Measurements from ENCODE around the gene SYNM. TPM values are rescaled to one million over a fixed set of nuclear protein-coding genes. Genes with fewer than 3 reads are reported as not detected.

The SYNM gene
- total RNA-seq, 1 experiment from 2014 or later, result 1.9 TPM

GRCh38 chr15:99085413-99086326 lies 19.2 kb upstream of the SYNM start:
- no CpG with 5 or more reads among the region's 8 CpGs for WGBS (ENCODE audit: extremely low coverage, insufficient read length, low lambda C conversion rate)
- Histone ChIP-seq H4K20me1 (ENCODE audit: control insufficient read depth, insufficient read depth, insufficient read length) (no peaks in the 10 kb centered on the region), H3K4ac (ENCODE audit: low read depth, low read length) (no peak overlapping the region), H4K5ac (ENCODE audit: insufficient read length, low read depth, low read length) (no peak overlapping the region), H2BK5ac (ENCODE audit: insufficient read length, low read length) (no peak overlapping the region), H3K23me2 (ENCODE audit: insufficient read length, low read depth, low read length, poor library complexity, severe bottlenecking) (no peaks in the 10 kb centered on the region), H3K27ac (ENCODE audit: insufficient read length, low read depth, low read length) (no peak overlapping the region), H3K23ac (ENCODE audit: insufficient read length, low read depth, low read length) (no peak overlapping the region), H2AK5ac (ENCODE audit: insufficient read length, low read length) (no peak overlapping the region), H3K9me3 (ENCODE audit: control insufficient read depth, low read depth, low read length) (no peaks in the 10 kb centered on the region), H2BK15ac (ENCODE audit: low read depth, low read length) (no peak overlapping the region), H3K79me2 (ENCODE audit: insufficient read depth, low read length) (no peaks in the 10 kb centered on the region), H3K56ac (ENCODE audit: insufficient read length, low read depth, low read length) (no peak overlapping the region), H3K18ac (ENCODE audit: insufficient read length, low read depth, low read length) (no peak overlapping the region), H3K79me1 (ENCODE audit: insufficient read depth, low read depth, low read length, poor library complexity, severe bottlenecking) (no peaks in the 10 kb centered on the region), H2BK120ac (ENCODE audit: low read depth, low read length, poor library complexity, severe bottlenecking) (no peak overlapping the region), H2AFZ (ENCODE audit: low read length) (no peak overlapping the region), H3K14ac (ENCODE audit: insufficient read depth, low read length) (no peak overlapping the region), H4K91ac (ENCODE audit: insufficient read length, low read depth, low read length) (no peak overlapping the region), H3K27me3 (ENCODE audit: insufficient read depth, low read length) (no peaks in the 10 kb centered on the region), H3K4me2 (ENCODE audit: insufficient read depth, insufficient read length, low read length) (no peak overlapping the region), H3T11ph (ENCODE audit: low read length) (no peak overlapping the region), H2BK20ac (ENCODE audit: low read depth, low read length, poor library complexity, severe bottlenecking) (no peak overlapping the region), H3K9ac (ENCODE audit: extremely low read depth, insufficient read length, low read length) (no peak overlapping the region), H3K4me1 (ENCODE audit: insufficient read depth, low read length) (peaks cover 3% of the 10 kb centered on the region; the same call in 1 of the 2 replicates), H4K8ac (replicated peaks; ENCODE audit: insufficient read length, low read depth, low read length) (no peak overlapping the region), H2BK12ac (ENCODE audit: insufficient read length, low read depth, low read length) (no peak overlapping the region)
- peaks cover 8 to 10% of the 10 kb centered on the region in 2 experiments; a peak in 3 of 5 replicates for H3K9me3 Mint-ChIP-seq
- no peak overlapping the region for H3K4me3 Mint-ChIP-seq
- TF ChIP-seq, protein P1, sequence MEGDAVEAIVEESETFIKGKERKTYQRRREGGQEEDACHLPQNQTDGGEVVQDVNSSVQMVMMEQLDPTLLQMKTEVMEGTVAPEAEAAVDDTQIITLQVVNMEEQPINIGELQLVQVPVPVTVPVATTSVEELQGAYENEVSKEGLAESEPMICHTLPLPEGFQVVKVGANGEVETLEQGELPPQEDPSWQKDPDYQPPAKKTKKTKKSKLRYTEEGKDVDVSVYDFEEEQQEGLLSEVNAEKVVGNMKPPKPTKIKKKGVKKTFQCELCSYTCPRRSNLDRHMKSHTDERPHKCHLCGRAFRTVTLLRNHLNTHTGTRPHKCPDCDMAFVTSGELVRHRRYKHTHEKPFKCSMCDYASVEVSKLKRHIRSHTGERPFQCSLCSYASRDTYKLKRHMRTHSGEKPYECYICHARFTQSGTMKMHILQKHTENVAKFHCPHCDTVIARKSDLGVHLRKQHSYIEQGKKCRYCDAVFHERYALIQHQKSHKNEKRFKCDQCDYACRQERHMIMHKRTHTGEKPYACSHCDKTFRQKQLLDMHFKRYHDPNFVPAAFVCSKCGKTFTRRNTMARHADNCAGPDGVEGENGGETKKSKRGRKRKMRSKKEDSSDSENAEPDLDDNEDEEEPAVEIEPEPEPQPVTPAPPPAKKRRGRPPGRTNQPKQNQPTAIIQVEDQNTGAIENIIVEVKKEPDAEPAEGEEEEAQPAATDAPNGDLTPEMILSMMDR (conservative IDR thresholded peaks at IDR 0.05), result no peak
- no peak for DNase-seq
- peaks cover 12% of the 10 kb centered on the region for H3K27me3 Mint-ChIP-seq (ENCODE audit: low read depth)
- H3K4me1 Mint-ChIP-seq, result peaks cover 8 to 9% of the 10 kb centered on the region in 2 experiments
- peaks cover 0 to 4% (median 4%) of the 10 kb centered on the region in 3 experiments; a peak in 3 of 7 replicates for H3K36me3 Mint-ChIP-seq (ENCODE audit: insufficient read depth in 1 of 3, low read depth in 3 of 3)
- no peak overlapping the region; a peak in 1 of 7 replicates for H3K27ac Mint-ChIP-seq

All from H9 (cell line).